ENCODE measurements around the gene GPR62.
A peak's percentile ranks its signal among the peaks of the same experiment; 100 is the strongest.

GPR62 gene

DNA sequence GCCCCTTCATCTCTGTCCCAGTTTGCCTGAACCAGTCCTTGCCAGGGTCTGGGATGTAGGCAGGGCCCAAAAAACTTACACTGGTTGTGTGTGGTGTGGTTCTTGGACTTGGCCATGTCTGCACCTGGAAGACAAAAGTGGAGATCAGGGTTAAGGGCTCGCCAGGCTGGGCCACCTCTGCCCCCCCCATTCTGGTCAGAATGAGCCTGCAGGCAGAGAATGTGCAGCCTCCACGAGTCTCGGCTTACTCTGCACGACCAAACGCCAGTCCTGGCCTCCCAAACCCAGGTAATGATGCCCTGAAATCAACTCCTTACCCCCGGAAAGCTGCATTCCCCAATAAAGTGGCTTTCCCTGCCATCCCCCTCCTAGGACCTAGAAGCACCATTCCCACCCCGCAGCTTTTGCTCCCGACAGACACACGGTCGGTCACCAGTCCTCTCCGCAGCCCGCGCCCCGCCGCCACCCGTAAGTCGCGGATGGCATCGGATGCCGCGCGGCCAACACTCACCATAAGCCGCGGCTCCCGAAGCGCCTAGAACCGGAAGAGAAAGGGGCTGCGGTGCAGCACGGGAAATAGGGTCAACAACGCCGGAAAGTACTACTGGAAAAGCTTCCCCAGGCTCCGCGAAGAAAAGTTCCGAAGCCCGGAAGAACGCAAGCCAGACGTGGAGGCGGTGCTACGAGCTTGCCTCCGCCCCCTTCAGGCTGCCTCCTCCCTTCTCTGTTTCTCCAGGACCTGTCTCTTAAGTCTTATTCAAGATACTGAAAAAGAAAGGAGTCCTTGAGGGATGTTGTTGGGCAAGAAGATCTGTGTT is 40.4 kb downstream of the GPR62 start, which contains the start of gene RPL29:
TSS of gene RPL29 (minus strand) at position 550 of the 818 bp plus-strand sequence. CDS start at position 116, 434 bp downstream.
- TF ChIP-seq, protein P1, sequence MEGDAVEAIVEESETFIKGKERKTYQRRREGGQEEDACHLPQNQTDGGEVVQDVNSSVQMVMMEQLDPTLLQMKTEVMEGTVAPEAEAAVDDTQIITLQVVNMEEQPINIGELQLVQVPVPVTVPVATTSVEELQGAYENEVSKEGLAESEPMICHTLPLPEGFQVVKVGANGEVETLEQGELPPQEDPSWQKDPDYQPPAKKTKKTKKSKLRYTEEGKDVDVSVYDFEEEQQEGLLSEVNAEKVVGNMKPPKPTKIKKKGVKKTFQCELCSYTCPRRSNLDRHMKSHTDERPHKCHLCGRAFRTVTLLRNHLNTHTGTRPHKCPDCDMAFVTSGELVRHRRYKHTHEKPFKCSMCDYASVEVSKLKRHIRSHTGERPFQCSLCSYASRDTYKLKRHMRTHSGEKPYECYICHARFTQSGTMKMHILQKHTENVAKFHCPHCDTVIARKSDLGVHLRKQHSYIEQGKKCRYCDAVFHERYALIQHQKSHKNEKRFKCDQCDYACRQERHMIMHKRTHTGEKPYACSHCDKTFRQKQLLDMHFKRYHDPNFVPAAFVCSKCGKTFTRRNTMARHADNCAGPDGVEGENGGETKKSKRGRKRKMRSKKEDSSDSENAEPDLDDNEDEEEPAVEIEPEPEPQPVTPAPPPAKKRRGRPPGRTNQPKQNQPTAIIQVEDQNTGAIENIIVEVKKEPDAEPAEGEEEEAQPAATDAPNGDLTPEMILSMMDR (IDR thresholded peaks at IDR 0.05), result peak; percentile 30
- Histone ChIP-seq H3K4me3 (ENCODE audit: low read depth in 1 of 2, low read length in 1 of 2) (peak within 1 kb of the TSS; percentile 76 to 78), H3K9me3 (no peaks in the 10 kb centered on the region), H3K36me3 (peaks cover 20% of the 10 kb centered on the region), H3K27ac (peak within 1 kb of the TSS; percentile 70), H3K4me1 (ENCODE audit: control insufficient read depth in 1 of 2, insufficient read depth in 1 of 2, low read depth in 1 of 2, low read length in 1 of 2) (peaks cover 12 to 15% of the 10 kb centered on the region in 2 experiments), H3K27me3 (peaks cover 4% of the 10 kb centered on the region)

DNA sequence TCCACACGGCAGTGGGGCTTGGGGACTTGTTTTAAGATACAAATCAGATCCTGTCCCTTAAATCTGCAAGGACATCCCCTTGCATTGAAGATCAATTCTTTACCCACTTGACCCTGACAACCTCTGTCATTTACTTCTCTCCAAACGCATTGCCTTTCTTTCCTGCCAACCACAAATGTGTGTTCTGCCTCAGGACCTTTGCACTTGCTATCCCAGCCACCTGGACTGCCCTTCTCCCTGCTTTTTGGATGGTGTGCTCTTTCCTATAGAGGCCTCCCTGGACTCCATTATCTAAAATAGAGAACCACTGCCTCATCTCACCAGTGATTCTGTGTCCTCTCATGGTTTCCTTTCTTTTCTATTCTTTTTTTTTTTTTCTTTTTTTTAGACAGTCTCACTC is 42.0 kb downstream of the GPR62 start:
- Histone ChIP-seq H3K36me3 (peaks cover 20% of the 10 kb centered on the region), H3K4me3 (ENCODE audit: low read depth in 1 of 2, low read length in 1 of 2) (no peak overlapping the region), H3K27me3 (peaks cover 4% of the 10 kb centered on the region), H3K27ac (no peak overlapping the region), H3K9me3 (no peaks in the 10 kb centered on the region), H3K4me1 (ENCODE audit: control insufficient read depth in 1 of 2, insufficient read depth in 1 of 2, low read depth in 1 of 2, low read length in 1 of 2) (peaks cover 15 to 16% of the 10 kb centered on the region in 2 experiments)
- TF ChIP-seq, protein P1 (IDR thresholded peaks at IDR 0.05), result no peak

DNA sequence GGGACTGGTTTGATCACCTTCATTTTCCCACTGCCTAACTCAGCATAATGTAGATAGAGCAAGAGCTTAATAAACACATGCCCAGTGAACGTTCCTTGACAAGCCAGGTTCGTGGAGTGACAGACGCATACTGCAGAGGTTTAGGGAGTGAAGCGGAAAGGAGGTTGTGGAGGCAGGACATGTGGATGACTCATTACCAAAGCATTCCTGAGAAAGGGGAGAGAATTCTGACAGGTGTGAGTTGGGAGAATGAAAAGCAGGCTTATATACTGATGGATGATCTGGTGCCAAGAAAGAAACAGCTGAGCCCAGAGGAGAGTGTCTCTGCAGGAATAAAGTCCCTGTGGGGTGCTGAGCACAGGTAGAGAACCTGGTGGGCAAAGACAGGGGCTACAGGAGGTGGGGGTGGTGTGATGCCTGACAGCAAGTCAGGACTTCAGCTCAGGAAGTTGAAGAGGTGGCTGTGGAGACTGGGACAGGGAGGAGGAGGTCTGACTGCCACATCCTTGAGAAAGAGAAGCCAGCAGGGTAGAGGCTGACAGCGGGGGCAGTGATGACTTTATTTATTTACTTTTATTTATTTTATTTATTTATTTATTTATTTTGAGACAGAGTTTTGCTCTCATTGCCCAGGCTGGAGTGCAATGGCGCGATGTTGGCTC is 42.9 kb downstream of the GPR62 start:
- Histone ChIP-seq H3K4me3 (ENCODE audit: low read depth in 1 of 2, low read length in 1 of 2) (no peak overlapping the region), H3K27me3 (peaks cover 4% of the 10 kb centered on the region), H3K4me1 (ENCODE audit: control insufficient read depth in 1 of 2, insufficient read depth in 1 of 2, low read depth in 1 of 2, low read length in 1 of 2) (peaks cover 15 to 16% of the 10 kb centered on the region in 2 experiments), H3K27ac (no peak overlapping the region), H3K9me3 (no peaks in the 10 kb centered on the region), H3K36me3 (peaks cover 14% of the 10 kb centered on the region)
- TF ChIP-seq, protein P1 (IDR thresholded peaks at IDR 0.05), result no peak

DNA sequence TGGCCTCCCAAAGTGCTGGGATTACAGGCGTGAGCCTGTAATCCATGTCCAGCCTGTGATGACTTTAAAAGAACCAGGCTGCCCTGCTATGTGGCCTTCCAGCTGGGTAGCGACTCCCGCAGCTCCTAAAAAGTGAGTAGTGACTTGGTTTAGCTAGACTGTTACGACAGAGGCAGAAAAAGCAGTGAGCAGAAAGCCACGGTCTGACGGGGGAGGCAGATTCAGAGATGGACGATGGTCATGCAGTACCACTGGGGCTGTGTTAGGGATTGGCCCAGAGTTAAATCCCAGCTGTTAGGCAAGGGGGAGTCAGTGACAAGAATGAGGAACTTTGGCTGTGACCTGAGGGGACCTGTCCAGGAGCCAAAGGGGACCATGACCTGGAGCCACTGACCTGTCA is 43.6 kb downstream of the GPR62 start:
- H3K27ac ChIP-seq, result no peak overlapping the region
- peaks cover 4% of the 10 kb centered on the region for H3K27me3 ChIP-seq
- H3K36me3 ChIP-seq, result peaks cover 8% of the 10 kb centered on the region
- peaks cover 15 to 16% of the 10 kb centered on the region in 2 experiments for H3K4me1 ChIP-seq (ENCODE audit: control insufficient read depth in 1 of 2, insufficient read depth in 1 of 2, low read depth in 1 of 2, low read length in 1 of 2)
- TF ChIP-seq, protein P1 (IDR thresholded peaks at IDR 0.05), result no peak
- H3K4me3 ChIP-seq (ENCODE audit: low read depth in 1 of 2, low read length in 1 of 2), result no peak overlapping the region
- no peaks in the 10 kb centered on the region for H3K9me3 ChIP-seq

DNA sequence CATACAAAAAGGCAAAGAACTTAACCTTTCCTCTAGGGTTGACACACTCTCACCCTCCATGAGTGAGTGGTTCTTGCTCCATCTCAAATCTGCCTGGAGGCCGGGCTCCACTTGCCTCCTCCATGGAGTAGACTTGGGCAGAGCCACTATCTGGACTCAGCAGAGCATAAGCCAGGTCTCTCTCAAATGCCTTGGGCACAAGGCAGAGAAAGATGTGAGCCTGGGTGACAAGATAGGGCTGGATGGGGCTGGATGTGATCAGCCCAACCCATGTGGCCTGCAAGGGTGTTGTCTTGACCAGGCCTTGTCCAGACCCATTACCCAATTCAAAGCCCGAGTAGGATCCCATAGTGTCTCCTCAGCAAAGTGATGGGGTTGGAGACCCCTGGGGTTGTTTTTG is 44.7 kb downstream of the GPR62 start:
- Histone ChIP-seq H3K27me3 (peaks cover 4% of the 10 kb centered on the region), H3K4me1 (ENCODE audit: control insufficient read depth in 1 of 2, insufficient read depth in 1 of 2, low read depth in 1 of 2, low read length in 1 of 2) (peaks cover 10 to 13% of the 10 kb centered on the region in 2 experiments), H3K36me3 (no peaks in the 10 kb centered on the region), H3K4me3 (ENCODE audit: low read depth in 1 of 2, low read length in 1 of 2) (no peak overlapping the region), H3K27ac (no peak overlapping the region), H3K9me3 (no peaks in the 10 kb centered on the region)
- TF ChIP-seq, protein P1 (IDR thresholded peaks at IDR 0.05), result no peak

All from neutrophil (primary cell).